ENCODE results near the gene SCG5. TPM values are rescaled to one million over a fixed set of nuclear protein-coding genes. Genes with fewer than 3 reads are reported as not detected.

The SCG5 gene
- total and polyA plus RNA-seq, 4 donors: 2.9 to 13.4 (median 10.1) TPM

DNA sequence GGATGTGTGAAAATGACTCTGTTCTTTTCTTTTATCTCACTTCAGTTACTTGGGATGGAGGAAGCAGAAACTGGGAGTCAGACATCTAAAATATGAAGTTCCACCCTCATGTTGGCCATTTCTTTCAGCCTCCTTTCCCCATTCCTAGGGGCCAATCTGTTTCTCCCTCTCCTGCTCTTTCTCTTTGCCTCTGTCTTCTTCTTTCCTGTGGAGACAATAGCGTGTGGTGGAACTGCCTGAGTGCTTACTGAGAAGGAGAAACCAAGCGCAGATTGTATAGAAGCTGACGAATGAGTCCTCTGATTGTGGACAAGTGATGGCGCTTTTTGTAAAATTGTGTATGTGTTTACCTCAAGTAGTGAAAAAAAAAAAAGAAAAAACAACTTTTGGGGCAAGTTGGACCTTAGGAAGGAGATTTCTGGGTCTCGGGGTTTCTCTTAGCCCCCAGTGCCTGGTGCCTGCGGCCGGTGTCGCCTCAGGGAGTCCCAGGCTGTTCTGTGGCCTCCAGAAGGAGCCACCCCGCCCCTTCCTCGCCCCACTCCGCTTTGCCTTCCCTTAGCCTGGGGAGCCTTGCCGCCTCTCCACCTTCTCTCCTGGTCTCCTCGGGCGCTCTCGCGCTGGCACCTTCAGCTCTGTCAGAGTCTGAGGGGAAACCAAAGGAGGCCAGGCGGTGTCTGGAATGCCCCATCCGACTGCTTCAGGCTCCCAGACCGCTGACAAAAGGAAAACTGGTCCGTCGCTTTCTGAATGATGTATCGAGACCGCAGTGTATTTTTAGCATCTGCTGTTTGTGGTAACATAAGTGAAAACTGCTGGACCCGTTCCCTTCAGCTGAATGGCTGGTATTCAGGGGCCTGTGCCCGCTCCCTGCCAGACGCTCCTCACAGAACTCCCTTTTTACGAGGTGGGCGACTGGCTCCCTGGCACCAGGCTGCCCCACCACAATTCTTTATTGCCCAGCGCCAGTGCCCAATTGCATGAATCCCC lies 30.1 kb downstream of the SCG5 start:
- DNase-seq (ENCODE audit: low spot score): no peak
- 93% methylated on average over 29 of the region's 29 CpGs for WGBS
- H3K4me3 ChIP-seq (ENCODE audit: low read depth in 1 of 3, low read length in 3 of 3): no peak overlapping the region
- TF ChIP-seq NR2F2 (IDR thresholded peaks at IDR 0.05): no peak
- no peak for TF ChIP-seq TAF1 (conservative IDR thresholded peaks at IDR 0.05)
- no peak for TF ChIP-seq RXRA (IDR thresholded peaks at IDR 0.05)
- no peak for TF ChIP-seq EGR1 (IDR thresholded peaks at IDR 0.05; ENCODE audit: low read depth in 2 of 2)
- TF ChIP-seq JUND (IDR thresholded peaks at IDR 0.05): no peak
- TF ChIP-seq, protein P1, sequence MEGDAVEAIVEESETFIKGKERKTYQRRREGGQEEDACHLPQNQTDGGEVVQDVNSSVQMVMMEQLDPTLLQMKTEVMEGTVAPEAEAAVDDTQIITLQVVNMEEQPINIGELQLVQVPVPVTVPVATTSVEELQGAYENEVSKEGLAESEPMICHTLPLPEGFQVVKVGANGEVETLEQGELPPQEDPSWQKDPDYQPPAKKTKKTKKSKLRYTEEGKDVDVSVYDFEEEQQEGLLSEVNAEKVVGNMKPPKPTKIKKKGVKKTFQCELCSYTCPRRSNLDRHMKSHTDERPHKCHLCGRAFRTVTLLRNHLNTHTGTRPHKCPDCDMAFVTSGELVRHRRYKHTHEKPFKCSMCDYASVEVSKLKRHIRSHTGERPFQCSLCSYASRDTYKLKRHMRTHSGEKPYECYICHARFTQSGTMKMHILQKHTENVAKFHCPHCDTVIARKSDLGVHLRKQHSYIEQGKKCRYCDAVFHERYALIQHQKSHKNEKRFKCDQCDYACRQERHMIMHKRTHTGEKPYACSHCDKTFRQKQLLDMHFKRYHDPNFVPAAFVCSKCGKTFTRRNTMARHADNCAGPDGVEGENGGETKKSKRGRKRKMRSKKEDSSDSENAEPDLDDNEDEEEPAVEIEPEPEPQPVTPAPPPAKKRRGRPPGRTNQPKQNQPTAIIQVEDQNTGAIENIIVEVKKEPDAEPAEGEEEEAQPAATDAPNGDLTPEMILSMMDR (IDR thresholded peaks at IDR 0.05; ENCODE audit: low read depth, low read length, missing input control): no peak
- H3K4me1 ChIP-seq (ENCODE audit: control insufficient read depth in 4 of 4, insufficient read depth in 4 of 4, low read length in 3 of 4): peaks cover 0 to 15% (median 5%) of the 10 kb centered on the region in 4 donors
- no peak overlapping the region for H3K9ac ChIP-seq (ENCODE audit: low read depth in 1 of 2, low read length in 2 of 2)
- no peak overlapping the region for H3K27ac ChIP-seq (ENCODE audit: low read depth in 1 of 2, low read length in 2 of 2)
- H3K36me3 ChIP-seq (ENCODE audit: control insufficient read depth in 4 of 4, insufficient read depth in 3 of 4, low read depth in 1 of 4, low read length in 3 of 4): no peaks in the 10 kb centered on the region
- H3K9me3 ChIP-seq (ENCODE audit: control insufficient read depth in 4 of 4, low read length in 3 of 4): no peaks in the 10 kb centered on the region
- no peaks in the 10 kb centered on the region for H3K27me3 ChIP-seq (ENCODE audit: control insufficient read depth in 4 of 4, insufficient read depth in 4 of 4, low read length in 3 of 4)

DNA sequence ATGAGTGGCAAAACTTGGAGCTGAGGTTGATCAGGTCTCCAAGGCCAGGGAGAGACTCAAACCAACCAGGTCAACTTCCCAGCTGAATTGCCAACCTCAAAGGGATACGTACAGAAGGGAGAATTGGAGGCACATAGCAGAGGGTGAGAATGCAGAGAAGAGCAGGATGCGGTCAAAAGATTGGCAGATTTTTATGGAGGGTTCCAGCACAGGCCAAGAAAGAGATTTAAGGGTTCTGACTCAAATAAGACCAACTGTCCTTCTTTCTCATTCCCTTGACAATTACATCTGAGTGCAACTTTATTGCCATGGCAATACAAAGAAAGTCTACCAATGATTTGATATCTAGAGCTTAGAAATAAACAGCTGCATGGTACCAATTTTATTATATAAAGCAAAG lies 33.2 kb downstream of the SCG5 start:
- no peak for DNase-seq (ENCODE audit: low spot score)
- H3K4me3 ChIP-seq (ENCODE audit: low read depth in 1 of 3, low read length in 3 of 3): no peak overlapping the region
- no peaks in the 10 kb centered on the region for H3K36me3 ChIP-seq (ENCODE audit: control insufficient read depth in 4 of 4, insufficient read depth in 3 of 4, low read depth in 1 of 4, low read length in 3 of 4)
- TF ChIP-seq FOXA1 (IDR thresholded peaks at IDR 0.05): no peak
- TF ChIP-seq, protein P2, sequence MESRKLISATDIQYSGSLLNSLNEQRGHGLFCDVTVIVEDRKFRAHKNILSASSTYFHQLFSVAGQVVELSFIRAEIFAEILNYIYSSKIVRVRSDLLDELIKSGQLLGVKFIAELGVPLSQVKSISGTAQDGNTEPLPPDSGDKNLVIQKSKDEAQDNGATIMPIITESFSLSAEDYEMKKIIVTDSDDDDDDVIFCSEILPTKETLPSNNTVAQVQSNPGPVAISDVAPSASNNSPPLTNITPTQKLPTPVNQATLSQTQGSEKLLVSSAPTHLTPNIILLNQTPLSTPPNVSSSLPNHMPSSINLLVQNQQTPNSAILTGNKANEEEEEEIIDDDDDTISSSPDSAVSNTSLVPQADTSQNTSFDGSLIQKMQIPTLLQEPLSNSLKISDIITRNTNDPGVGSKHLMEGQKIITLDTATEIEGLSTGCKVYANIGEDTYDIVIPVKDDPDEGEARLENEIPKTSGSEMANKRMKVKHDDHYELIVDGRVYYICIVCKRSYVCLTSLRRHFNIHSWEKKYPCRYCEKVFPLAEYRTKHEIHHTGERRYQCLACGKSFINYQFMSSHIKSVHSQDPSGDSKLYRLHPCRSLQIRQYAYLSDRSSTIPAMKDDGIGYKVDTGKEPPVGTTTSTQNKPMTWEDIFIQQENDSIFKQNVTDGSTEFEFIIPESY (IDR thresholded peaks at IDR 0.05): no peak
- TF ChIP-seq, protein P3, sequence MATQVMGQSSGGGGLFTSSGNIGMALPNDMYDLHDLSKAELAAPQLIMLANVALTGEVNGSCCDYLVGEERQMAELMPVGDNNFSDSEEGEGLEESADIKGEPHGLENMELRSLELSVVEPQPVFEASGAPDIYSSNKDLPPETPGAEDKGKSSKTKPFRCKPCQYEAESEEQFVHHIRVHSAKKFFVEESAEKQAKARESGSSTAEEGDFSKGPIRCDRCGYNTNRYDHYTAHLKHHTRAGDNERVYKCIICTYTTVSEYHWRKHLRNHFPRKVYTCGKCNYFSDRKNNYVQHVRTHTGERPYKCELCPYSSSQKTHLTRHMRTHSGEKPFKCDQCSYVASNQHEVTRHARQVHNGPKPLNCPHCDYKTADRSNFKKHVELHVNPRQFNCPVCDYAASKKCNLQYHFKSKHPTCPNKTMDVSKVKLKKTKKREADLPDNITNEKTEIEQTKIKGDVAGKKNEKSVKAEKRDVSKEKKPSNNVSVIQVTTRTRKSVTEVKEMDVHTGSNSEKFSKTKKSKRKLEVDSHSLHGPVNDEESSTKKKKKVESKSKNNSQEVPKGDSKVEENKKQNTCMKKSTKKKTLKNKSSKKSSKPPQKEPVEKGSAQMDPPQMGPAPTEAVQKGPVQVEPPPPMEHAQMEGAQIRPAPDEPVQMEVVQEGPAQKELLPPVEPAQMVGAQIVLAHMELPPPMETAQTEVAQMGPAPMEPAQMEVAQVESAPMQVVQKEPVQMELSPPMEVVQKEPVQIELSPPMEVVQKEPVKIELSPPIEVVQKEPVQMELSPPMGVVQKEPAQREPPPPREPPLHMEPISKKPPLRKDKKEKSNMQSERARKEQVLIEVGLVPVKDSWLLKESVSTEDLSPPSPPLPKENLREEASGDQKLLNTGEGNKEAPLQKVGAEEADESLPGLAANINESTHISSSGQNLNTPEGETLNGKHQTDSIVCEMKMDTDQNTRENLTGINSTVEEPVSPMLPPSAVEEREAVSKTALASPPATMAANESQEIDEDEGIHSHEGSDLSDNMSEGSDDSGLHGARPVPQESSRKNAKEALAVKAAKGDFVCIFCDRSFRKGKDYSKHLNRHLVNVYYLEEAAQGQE (IDR thresholded peaks at IDR 0.05): no peak
- TF ChIP-seq SP1 (IDR thresholded peaks at IDR 0.05): no peak
- TF ChIP-seq RXRA (IDR thresholded peaks at IDR 0.05): no peak
- no peak for TF ChIP-seq FOXA2 (IDR thresholded peaks at IDR 0.05)
- TF ChIP-seq GABPA (IDR thresholded peaks at IDR 0.05 in 1 of 2, conservative IDR thresholded peaks at IDR 0.05 in 1 of 2): no peak
- no peak for TF ChIP-seq NR2F2 (IDR thresholded peaks at IDR 0.05)
- TF ChIP-seq HNF4G (IDR thresholded peaks at IDR 0.05): no peak
- TF ChIP-seq, protein P4, sequence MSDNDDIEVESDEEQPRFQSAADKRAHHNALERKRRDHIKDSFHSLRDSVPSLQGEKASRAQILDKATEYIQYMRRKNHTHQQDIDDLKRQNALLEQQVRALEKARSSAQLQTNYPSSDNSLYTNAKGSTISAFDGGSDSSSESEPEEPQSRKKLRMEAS (IDR thresholded peaks at IDR 0.05): no peak
- TF ChIP-seq JUND (IDR thresholded peaks at IDR 0.05): no peak
- no peak overlapping the region for H3K27ac ChIP-seq (ENCODE audit: low read depth in 1 of 2, low read length in 2 of 2)
- H3K27me3 ChIP-seq (ENCODE audit: control insufficient read depth in 4 of 4, insufficient read depth in 4 of 4, low read length in 3 of 4): no peaks in the 10 kb centered on the region
- H3K9me3 ChIP-seq (ENCODE audit: control insufficient read depth in 4 of 4, low read length in 3 of 4): no peaks in the 10 kb centered on the region
- H3K9ac ChIP-seq (ENCODE audit: low read depth in 1 of 2, low read length in 2 of 2): no peak overlapping the region
- peaks cover 0 to 28% (median 11%) of the 10 kb centered on the region in 4 donors for H3K4me1 ChIP-seq (ENCODE audit: control insufficient read depth in 4 of 4, insufficient read depth in 4 of 4, low read length in 3 of 4)
- 96% methylated on average over 2 of the region's 2 CpGs for WGBS

All from liver (tissue), 9 donors.